Thoracic aorta (tissue), 2 donors: Measurements from ENCODE around the gene SH3GL2. TPM values are rescaled to one million over a fixed set of nuclear protein-coding genes. Genes with fewer than 3 reads are reported as not detected.

Source experiments
- ATAC-seq: fragments of 150-250 bp; one replicate; pipeline ENCODE4 v1.8.0; 2017; ENCODE audit warnings: low read depth; ENCODE audit not compliant: insufficient number of reproducible peaks, low FRiP score
- DNase-seq: peaks from one replicate; pipeline ENCODE4 v3.0.0-alpha.2; 2020; ENCODE audit warnings: low spot score
- H3K27ac ChIP-seq, 2 donors: fragments of 200-600 bp; sonication (generic); 1 replicate in 1 of 2; 2 replicates in 1 of 2; pipeline ENCODE4 v1.5.1; 2016; ENCODE audit warnings: mild to moderate bottlenecking in 2 of 2, moderate library complexity in 2 of 2
- H3K27me3 ChIP-seq: fragments of 200-600 bp; sonication (generic); replicated peaks from 2 replicates; pipeline ENCODE4 v1.6.0; 2016; ENCODE audit warnings: mild to moderate bottlenecking; ENCODE audit not compliant: insufficient read depth
- H3K36me3 ChIP-seq: fragments of 200-600 bp; sonication (generic); one replicate; pipeline ENCODE4 v1.5.1; 2016
- H3K4me1 ChIP-seq, 2 donors: fragments of 200-600 bp; sonication (generic); 1 replicate in 1 of 2; 2 replicates in 1 of 2; pipeline versions ENCODE4 v1.5.1 to v1.6.0; 2016; ENCODE audit warnings: low read depth in 2 of 2, mild to moderate bottlenecking in 1 of 2; ENCODE audit not compliant: control insufficient read depth in 1 of 2
- H3K4me3 ChIP-seq: fragments of 200-600 bp; sonication (generic); 2 replicates; pipeline ENCODE4 v1.5.1; 2016; ENCODE audit warnings: mild to moderate bottlenecking
- H3K9me3 ChIP-seq: fragments of 200-600 bp; sonication (generic); 2 replicates; pipeline ENCODE4 v1.5.1; 2016
- total RNA-seq, 2 donors: library from RNA; depleted of rRNA; stranded (reverse); fragments of >200 nt; gene quantifications; one replicate each; pipeline versions ENCODE4 v1.1.0 to v1.2.3, GENCODE V29; 2016
- TF ChIP-seq, protein P1 (sequence below): fragments of 200-600 bp; sonication (generic); IDR thresholded peaks from one replicate; pipeline ENCODE4 v1.5.1; 2019; ENCODE audit warnings: antibody characterized with exemption

Gene SH3GL2
- not detected for total RNA-seq

DNA sequence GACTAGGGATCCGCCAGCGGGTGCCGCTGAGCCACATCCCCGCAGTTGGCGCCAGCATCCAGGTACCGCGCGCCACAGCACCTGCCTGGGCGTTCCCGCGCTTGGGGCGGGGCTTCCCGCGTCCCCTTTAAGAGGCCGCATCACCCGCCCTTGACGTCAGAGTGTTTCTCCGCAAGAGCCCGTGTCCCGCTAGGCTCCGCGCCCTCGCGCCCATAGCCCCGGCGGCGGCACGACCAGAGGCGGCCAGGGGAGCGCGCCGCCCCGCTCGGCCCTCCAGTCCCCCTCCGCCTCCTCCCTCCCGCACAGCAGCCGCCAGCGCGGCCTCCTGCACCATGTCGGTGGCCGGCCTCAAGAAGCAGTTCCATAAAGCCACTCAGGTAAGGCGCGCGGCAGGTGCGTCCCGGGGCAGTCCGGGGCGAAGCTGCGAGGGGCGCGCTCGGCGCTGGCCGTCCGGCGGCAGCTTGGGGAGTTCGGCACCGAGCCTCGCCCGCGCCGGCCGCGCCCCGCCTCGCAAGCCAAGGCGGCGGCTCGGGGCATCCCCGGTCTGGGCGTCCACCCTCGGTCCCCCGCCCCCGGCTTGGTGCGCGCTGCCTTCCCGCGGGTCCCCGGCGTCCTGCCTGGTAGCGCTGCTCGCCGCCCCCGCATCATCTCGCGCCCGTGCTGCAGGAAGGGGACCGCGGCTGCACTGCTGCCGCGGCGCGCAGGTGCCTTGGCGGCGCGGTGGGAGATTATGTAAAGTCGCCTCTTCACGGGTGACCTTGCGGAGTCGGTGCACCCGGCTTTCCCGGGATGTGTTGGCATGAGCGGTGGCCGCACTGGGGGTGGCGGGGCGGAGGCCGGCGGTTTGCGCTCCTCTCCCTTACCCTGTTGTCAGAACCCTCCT is at the start of gene SH3GL2:
Gene SH3GL2, plus strand, starts transcription at position 156 of the 883 bp plus-strand sequence.
- H3K4me3 ChIP-seq, result peak within 1 kb of the TSS; percentile 70
- H3K36me3 ChIP-seq, result no peaks in the 10 kb centered on the region
- ATAC-seq (no peak), DNase-seq (no peak)
- TF ChIP-seq, protein P1, sequence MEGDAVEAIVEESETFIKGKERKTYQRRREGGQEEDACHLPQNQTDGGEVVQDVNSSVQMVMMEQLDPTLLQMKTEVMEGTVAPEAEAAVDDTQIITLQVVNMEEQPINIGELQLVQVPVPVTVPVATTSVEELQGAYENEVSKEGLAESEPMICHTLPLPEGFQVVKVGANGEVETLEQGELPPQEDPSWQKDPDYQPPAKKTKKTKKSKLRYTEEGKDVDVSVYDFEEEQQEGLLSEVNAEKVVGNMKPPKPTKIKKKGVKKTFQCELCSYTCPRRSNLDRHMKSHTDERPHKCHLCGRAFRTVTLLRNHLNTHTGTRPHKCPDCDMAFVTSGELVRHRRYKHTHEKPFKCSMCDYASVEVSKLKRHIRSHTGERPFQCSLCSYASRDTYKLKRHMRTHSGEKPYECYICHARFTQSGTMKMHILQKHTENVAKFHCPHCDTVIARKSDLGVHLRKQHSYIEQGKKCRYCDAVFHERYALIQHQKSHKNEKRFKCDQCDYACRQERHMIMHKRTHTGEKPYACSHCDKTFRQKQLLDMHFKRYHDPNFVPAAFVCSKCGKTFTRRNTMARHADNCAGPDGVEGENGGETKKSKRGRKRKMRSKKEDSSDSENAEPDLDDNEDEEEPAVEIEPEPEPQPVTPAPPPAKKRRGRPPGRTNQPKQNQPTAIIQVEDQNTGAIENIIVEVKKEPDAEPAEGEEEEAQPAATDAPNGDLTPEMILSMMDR, result no peak
- H3K9me3 ChIP-seq, result no peaks in the 10 kb centered on the region
- no peak within 1 kb of the TSS for H3K27ac ChIP-seq
- H3K4me1 ChIP-seq, result peaks cover 0 to 17% of the 10 kb centered on the region in 2 donors
- H3K27me3 ChIP-seq, result no peaks in the 10 kb centered on the region

DNA sequence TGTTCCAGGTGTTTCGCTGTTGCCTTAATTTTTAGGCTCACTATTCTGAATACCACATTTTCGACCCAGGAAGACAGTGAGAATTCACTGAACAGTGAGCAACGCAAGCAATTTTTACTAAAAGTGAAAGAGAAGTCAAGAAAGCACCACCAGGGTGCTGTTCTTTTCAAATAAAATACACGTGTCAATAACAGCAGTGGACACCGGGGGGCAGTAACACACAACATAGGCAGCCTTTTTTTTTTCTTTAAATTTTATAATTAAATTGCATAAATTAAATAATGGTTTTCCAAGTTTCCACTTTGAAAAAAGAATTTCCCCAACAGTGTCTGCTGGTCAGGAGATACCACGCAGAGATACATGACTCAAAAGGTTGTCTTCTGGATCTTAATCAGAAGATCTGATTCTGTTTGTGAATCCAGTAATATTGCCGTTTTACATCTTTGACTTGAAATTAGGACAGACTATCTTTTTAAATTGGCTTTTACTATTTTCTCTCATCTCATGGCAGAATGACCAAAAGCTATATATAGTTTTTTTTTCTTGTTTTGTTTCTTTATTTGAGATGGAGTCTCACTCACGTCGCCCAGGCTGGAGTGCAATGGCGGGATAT is 47.1 kb upstream of the SH3GL2 start:
- Histone ChIP-seq H3K4me1 (no peaks in the 10 kb centered on the region), H3K27me3 (no peaks in the 10 kb centered on the region), H3K9me3 (no peaks in the 10 kb centered on the region), H3K4me3 (no peak overlapping the region), H3K27ac (no peak overlapping the region), H3K36me3 (no peaks in the 10 kb centered on the region)
- TF ChIP-seq, protein P1, result peak; percentile 47
- ATAC-seq, result no peak
- DNase-seq, result no peak

DNA sequence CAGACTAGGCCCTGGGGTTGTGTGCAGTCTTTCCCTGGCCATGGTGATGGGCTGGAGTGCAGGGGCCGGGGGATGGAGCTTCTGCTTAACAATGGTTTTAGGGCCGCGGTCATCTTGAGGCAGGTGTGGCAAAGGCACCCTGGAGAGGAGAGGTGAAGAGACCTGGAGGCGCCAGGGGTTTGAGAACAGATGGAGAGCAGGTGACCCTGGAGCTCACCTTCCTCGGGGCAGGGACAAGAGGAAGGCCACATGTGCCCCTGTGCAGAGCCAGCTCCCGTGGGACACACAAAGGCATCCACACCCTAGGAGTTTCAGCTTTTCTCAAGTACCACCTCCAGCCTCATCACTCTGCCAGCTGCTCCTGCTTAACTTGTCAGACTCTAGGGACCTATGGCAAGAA is 46.4 kb upstream of the SH3GL2 start:
- no peak for DNase-seq

DNA sequence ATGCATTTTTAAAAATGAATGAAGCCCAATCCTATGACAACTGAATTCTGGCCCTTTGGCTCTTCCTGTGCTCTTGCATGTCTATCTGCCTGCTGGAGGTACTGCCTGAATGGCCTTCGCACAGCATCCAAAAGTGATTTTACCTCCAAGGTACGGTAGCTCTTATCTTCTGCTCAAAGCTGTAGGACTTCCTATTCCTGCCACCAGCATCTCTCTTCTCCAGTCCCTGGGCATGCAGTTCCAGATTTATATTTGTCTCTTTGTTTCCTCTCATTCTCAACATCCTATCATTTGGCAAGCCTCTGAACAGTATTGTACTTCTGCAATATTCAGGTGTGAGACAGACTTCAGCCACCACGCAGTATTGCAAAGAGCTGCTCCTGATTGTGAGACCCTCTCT is 43.7 kb upstream of the SH3GL2 start:
- no peaks in the 10 kb centered on the region for H3K36me3 ChIP-seq
- H3K9me3 ChIP-seq, result no peaks in the 10 kb centered on the region
- H3K27me3 ChIP-seq, result no peaks in the 10 kb centered on the region
- no peak for ATAC-seq
- TF ChIP-seq, protein P1, result no peak
- no peaks in the 10 kb centered on the region for H3K4me1 ChIP-seq
- H3K27ac ChIP-seq, result no peak overlapping the region
- H3K4me3 ChIP-seq, result no peak overlapping the region
- no peak for DNase-seq

More for the DNA sequence above, 46.4 kb upstream of the SH3GL2 start:
- no peak overlapping the region for H3K4me3 ChIP-seq
- ATAC-seq, result no peak
- no peaks in the 10 kb centered on the region for H3K9me3 ChIP-seq
- H3K27ac ChIP-seq, result no peak overlapping the region
- no peaks in the 10 kb centered on the region for H3K27me3 ChIP-seq
- TF ChIP-seq, protein P1, result no peak
- H3K36me3 ChIP-seq, result no peaks in the 10 kb centered on the region
- no peaks in the 10 kb centered on the region for H3K4me1 ChIP-seq

DNA sequence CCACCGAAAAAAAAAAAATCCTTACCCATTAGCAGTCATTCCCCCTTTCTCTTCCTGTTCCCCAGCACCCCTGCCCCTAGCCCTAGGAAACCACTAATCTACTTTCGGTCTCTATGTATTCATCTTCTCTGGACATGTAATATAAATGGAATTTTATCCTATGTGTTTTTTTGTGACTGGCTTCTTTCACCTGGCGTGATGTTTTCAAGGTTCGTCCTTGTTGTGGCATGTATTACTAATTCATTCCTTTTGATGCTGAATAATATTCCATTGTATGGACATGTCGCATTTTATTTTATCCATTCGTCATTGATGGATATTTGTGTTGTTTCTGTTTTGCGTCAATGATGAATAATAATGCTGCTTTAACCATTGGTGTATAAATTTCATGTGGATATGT is 42.8 kb upstream of the SH3GL2 start:
- Histone ChIP-seq H3K4me1 (no peaks in the 10 kb centered on the region), H3K36me3 (no peaks in the 10 kb centered on the region), H3K27ac (no peak overlapping the region), H3K27me3 (no peaks in the 10 kb centered on the region), H3K4me3 (no peak overlapping the region), H3K9me3 (no peaks in the 10 kb centered on the region)
- DNase-seq (no peak), ATAC-seq (no peak)
- TF ChIP-seq, protein P1, result no peak
